HG03457 (cell line): ENCODE data around the gene OSBPL10.
"Not testable (repeated sequence)": the region's sequence is repeated elsewhere in the genome, so short reads cannot be mapped to it uniquely, and the experiment has no call there.

ENCODE experiments used
- ATAC-seq: cut with Tn5 transposase; IDR thresholded peaks from one replicate; pipeline ENCODE4 v1.9.1; 2021; ENCODE audit warnings: moderate number of reproducible peaks; ENCODE audit not compliant: unreplicated experiment

Gene OSBPL10

DNA sequence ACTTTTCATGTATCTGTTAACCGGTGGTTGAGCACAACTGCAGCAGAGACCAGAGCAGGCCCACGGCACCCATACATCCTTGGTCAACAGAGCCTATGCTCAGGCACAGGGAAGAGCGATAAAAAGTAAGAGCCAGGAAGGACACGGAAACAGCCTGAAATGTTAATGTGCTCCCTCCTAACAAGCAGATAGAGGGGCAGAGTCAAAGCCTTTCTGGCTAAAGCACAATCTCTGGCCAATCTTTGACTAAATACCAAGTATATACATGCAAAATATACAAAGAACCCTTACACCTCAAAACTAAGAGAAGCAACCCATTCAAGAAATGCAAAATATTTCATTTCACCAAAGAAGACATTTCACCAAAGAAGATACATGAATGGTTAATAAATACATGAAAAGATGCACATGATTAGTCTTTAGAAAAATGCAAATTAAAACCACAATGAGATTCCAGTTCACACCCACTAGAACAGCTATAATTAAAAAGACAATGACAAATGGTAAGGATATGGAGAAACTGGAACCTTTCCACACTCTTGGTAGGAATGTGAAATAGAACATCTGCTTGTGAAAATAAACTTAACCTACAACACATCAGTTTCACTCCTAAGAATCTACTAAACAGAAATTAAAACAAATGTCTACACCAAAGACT, 88.0 kb downstream of the OSBPL10 start:
- ATAC-seq = no peak

DNA sequence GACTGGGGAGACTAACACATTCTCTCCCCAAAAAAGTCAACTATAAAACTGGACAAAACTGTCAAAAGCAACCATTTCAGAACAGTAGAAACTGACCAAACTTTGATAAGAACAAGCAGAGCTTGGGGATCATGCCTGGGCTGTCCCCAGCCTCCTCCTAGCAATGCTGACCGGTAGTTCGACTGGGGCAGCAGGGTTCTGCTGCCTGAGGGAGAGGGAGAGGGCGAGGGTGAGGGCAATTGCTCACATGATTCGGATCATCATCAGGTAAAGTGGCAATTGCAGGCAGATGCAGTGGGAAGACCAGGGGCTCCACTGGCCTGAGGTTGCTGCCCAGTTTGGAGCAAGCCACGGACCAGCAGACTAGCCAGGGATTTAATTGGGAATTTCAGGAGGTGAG, 88.6 kb downstream of the OSBPL10 start:
- ATAC-seq = no peak

DNA sequence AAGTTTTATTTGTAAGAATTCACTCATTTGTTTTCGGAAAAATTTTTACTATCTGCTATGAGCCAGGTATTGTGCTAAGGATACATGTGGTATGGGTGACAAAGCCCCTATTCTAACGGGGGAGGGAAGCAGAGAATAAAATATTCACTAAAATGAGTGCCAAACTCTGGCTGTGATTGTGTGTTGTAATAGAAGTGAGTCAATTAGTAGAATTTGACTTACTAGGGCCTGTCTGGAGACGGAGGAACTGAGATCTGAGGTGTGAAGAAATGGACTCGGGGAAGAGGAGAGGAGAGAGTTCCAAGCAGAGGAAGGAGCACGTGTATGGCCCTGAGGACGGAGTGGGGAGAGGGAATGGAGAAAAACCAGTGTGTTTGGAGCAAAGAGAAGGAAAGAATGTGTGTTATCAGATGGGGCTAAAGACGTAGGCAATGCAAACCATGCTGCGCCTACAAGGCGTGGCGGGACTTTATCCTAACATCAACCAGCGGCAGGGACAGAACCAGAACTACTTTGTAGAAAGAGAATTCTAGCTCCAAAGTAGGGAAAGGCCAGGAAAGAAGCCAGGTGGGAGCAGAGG, 89.1 kb downstream of the OSBPL10 start:
- ATAC-seq = no peak

DNA sequence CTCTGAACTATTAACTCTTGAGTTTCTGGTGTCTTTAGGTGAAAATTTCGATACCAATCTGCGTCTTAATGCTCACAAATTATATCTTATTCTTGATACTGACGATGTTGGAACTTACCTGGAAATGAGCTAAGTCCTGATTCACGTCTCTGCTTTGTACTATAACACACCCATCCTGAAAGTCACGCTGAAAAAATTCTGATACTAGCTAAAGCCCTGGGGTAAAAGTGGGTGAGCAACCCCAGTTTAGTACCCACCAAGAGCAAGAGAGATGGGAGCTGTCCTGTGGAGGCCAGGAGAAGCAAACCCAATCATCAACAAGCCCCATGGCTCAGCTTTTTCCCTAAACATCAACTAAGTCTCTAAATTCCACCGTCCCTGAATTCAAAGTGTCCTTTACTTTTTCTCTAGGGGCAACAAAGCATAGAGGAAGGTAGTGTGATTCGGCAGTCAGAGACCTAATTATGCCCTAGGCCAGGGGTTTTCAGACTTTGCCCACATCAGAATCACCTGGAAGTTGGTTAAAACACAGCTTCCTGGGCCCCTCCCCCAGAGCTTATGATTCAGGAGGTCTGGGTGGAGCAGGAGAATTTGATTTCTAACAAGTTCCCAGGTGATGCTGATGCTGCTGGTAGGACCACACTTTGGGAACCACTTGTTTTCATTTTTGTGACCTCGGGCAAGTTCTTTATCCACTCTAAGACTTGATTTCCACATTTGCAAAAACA, 90.2 kb downstream of the OSBPL10 start:
- no peak for ATAC-seq

DNA sequence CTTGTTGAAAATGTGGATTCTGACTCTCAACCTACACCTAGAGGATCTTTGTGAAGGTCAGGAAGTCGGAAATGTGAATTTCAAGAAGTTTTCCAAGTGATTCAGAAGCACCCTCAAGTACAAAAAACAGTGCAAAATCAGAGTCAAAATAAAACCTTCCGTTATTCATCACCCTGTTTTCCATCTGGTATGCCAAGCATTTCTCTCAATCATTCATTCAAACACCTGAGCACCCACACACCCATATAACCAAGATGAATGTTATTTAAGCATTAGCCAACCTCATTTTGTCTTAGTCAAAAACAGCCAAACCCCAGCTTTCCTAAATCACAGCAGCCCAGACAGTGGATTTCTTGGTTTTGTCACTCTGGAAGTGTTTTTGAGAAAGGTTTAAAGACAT, 91.1 kb downstream of the OSBPL10 start:
- ATAC-seq = no peak

DNA sequence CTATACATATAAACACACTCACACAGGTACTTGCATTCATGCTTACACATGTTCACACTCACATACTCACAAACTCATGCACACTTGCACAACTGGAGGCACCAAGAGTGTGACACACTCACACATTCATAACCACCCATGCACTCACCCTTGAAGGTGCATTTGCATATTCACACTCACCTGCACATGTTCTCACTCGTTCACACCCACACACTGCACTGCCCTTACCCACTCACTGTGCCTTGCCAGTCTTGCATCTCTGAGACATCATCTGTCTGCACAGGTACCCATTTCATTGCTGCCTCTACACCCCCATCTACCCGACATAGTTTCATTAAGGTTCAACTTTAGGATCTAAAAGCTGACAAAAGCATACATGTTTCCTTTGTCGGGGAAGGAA, 95.8 kb downstream of the OSBPL10 start:
- ATAC-seq = no peak

DNA sequence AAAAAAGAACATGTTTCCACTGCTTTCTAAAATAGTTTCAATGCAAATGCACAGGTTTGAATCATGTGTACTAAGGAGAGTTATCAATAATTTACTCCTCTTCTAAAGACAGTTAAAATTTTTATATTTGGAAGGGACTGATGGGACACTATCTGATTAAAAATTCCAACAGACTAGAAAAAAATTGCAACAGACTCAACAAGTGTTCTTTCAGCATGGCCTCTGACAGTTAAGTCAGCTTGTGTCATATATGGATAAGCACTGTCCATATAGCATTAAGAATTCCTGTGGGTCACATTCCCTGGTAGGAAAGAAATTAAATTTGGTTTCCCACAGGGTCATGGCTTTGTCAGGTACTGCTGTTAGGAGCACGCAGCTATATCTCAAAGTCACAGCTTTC, 96.8 kb downstream of the OSBPL10 start:
- ATAC-seq = no peak

DNA sequence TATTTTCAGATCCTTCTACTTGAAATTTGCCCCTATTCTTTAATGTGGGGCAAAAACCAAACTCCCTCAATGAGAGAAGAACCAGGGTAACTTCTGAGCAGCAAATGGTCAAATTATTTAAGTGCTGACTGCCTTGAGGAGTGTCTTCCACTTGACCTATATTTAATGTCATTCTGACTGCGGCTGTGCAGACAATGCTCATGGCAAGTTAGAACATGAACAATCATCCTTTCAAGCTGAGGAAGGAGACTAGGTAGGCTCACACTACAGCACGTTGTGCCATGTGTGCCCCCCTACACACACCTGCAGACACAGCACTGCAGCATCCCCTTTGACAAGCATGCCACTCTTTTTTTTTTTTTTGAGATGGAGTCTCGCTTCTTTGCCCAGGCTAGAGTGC, 98.2 kb downstream of the OSBPL10 start:
- no peak for ATAC-seq

DNA sequence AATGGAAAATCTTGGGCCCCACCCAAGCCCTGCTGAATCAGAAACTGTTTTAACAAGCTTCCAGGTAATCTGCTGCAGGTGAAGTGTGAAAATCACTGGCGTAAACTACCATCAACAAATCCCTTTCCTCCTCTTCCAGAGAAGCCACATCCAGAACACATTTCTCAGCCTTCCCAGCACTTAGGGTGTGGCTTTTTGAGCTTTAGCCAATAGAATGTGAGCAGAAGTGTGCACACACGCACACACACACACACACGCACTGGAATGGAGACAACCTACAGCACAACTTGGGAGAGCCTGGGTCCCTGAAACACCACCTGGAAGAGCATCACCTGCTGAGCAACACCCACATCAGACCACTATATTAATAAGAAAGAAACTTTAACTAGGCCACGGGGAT, 98.6 kb downstream of the OSBPL10 start:
- ATAC-seq = no peak

DNA sequence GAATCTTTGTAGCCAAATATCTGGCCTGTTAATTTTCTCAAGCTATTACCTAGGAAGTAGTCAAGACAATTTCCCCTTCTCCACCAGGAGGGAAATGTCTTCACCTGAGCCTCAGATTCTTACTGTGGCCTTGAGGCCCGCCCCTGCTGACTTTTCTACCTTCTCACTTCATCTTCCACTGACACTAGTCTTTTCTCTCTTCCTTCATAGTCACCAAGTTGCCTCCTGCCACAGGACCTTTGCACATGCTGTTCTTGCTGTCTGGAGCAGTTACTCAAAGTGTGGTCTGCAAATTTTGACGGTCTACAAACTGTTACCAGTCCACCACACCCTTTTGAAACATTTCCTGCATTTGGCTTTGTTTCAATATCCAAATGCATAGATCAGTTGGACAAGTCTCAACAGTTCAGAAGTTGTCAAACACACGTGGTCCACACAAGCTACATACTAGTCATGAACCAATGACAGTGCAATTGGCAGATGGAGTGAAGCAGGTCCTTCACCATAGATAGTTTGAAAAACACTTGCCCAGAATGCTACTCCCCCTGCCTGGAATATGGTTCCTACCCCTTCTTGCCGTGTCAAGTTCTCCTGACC, 100.5 kb downstream of the OSBPL10 start:
- no peak for ATAC-seq

DNA sequence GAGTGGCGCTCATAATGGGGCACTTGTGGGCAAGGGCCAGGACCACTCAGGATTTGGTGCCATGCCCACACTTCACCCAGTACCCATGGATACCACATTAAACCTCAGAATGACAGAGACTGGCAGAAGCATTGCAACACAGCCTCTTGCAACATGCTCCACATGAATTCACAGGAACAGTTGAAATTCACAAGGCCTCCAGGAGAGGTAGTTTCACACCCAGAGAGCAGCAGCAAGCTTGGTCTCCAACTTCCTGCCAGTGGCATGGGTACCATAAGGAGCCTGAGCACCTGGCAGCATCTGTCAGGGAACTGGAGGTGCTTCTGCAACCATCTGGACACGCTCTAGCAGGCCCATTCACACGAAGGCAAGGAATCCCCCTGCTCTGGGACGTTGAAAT, 101.0 kb downstream of the OSBPL10 start:
- ATAC-seq = no peak

DNA sequence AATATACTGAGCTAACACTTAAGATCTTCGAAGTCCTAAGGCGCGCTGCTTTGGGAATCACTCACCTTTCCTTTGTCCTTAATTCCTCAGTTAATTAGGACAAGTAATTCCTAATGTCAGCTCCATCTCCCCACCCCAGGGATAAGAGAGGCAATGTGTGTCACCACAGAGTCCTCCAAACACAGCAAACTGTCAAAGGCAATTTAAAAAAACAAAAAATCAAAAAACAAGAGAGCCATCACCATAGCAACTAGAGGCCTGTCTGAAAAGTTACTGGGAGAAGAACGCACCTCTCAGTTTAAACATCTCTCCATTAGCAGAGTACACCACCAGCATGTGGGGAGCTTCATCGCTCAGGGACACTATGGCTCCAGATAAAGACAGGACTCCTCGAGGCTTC, 101.7 kb downstream of the OSBPL10 start:
- ATAC-seq = no peak

DNA sequence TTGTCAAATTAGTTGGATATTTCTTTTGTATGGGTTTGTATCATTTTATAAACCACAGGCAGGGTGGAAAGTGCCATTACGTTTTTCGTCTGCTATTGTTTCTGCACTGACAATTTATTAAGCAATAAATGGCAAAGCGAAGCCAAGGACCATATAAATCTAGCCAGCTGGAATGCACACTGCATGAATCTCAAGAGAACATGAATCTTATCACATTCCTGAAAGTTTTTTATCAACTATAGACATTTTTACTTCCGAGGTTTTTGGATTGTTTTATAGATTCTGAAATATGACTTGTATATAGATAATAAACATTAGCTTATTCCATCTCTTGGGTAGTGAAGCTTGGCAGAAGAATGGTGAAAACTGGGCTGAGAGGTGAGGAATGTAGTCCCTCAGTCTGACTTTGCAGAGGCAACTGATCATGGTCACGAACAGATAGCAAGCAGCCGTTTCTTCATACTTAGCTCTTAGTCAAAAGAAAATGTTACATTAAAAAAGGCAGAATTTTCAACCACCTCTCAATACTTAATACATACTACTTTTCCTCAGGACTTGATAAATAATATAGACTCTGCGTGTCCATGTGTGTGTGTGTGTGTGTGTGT, 102.7 kb downstream of the OSBPL10 start:
- no peak for ATAC-seq

DNA sequence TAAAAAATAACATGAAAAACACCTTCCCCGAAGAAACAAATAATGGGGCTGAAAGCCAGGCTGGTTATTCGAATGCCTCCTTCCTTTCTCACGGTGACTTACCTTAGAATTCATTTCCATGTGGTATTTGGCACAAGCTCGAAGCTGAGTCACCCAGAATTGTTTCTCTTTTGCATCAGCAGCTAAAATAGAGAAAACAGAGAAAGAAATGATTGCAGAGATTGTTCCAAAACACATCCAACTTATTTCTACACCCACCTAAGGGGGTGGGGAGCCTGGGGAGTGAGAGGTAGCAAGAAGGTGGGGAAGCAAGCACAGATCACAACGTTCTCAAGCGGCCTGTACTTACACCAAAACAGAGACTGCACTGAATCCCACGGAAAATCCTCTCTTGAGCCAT, 104.7 kb downstream of the OSBPL10 start:
- ATAC-seq = no peak

DNA sequence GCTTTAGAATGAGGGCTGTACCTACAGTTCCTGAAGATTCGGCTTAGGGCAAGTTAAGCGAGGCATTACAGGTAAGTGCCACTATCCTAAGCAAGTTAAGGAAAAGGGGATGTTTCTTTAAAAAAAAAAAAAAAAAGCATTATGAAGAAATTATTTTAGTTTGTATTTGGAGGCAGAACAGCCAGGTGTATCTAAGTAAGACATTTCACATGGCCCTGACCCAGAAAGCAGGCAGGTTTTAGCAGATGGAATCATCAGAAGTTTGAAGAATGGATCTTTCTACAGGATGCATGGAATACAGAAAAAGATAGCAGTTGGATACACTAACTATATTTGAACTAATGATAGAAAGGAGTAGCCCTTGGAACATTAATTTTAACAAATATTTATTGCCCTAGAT, 105.6 kb downstream of the OSBPL10 start:
- ATAC-seq = no peak

DNA sequence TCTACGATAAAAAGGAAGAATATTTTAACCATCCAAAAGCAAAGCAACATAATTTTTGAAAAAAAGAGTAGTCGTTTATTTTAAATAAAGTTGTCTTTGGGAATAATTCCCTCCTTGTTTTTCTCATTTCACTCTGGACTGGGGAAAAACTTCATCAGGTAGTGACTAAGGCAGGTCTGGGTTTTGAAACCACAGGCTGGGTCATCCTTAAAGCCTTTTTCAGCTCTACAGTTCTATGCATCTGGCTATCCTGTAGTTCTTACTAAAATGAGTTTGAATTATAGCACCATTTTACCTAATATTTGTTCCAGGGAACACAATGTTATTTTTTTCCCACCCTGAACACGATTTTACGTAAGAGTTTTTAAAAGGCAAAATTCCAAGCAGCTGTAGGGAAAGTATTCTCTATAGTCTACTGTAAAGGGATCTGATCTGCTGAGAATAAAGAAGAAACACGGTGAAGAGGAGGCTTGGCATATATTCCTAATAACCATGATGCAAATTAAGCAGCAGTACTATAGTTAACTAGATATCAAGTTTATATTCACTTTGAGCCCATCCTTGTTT, 107.7 kb downstream of the OSBPL10 start:
- ATAC-seq = no peak

DNA sequence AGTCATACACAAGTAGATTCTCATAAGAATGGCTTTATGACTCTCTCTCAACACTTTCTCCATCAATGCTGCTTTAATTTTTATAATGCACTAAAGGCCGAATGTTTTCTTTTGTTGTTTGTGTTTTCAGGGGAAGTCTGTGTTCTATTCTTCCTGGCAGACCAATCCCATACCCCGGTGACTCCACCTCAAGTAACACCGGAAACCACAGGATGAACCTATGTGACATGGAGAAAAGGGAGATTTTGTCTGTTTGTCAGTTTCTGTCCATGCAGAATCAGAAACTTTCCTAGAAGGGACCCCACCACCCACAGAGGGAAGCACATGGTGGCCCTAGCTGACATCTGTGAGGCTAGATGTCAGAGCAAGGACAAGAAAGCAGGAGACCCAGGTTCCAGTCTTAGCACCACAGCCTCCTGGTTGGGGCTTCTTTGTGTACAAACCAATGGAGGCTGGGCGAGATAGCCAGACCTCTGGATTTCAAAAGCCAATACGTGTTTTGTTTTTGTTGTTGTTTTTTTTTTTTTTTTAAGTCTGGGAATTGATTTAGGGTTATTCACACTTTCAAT, 109.0 kb downstream of the OSBPL10 start:
- ATAC-seq = no peak

DNA sequence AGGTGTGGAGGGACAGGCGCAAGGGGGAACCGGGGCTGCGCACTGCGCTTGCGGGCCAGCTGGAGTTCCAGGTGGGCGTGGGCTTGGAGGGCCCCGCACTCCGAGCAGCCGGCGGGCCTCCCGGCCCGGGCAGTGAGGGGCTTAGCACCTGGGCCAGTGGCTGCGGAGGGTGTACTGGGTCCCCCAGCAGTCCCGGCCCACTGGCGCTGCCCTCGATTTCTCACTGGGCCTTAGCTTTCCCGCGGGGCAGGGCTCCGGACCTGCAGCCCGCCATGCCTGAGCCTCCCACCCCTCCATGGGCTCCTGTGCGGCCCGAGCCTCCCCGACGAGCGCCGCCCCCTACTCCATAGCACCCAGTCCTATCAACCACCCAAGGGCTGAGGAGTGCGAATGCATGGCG, 111.0 kb downstream of the OSBPL10 start:
- not testable (repeated sequence) for ATAC-seq

DNA sequence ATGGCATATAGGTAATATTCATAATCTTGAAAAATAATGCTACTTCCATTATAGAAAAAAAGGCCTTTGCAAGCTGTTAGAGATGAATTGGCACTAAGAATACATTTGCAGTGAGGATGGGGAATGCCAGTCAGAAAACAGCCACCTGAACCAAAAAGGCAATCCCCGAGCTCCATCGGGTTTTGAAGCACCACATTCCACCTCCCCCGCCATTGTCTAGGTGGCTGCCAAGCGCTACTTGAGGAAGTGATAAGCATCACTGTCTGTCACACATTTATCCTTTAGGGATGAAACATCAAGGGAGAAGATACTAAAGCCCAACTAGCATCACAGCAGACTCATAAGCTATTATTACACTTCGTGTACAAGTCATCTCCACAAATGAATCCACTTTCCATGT, 112.8 kb downstream of the OSBPL10 start:
- ATAC-seq = no peak

DNA sequence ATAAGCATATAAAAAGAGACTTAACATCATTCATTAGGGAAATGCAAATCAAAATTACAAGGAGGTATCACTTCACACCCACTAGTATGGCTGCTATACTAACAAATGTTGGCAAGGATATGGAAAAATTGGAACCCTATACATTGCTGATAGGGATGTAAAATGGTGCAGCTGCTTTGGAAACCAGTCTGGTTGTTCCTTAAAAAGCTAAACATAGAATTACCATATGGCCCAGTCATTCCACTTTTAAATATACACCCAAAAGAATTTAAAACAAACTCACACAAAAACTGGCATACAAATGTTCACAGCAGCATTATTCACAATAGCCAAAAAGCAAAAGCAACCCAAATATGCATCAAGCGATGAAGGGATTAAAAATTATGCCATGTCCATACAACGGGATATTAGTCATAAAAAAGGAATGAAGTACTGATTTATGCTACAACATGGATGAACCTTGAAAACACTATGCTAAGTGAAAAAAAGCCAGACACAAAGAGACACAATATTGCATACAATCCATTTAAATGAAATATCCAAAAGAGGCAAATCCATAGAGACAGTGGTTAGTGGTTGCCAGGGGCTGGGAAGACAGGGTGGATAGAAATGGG, 118.3 kb downstream of the OSBPL10 start:
- no peak for ATAC-seq

DNA sequence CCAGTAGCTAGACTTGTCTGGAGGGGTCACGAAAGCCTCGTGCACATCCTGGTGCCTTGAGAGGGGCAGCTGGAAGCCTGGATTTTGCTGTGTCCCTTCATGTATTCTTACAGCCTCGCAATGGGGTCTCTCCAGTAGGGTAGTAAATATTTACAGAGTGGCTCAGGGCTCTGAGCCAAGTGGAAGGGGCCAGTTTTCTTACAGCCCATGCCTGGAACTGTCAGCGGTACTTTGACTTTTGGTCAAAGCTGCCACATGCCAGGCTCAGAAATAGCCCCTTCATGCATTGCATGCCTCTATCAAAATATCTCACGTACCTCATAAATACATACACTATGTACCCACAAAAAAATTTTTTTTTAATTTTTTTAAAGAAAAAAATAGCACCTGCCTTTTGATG, 119.2 kb downstream of the OSBPL10 start:
- ATAC-seq = no peak
